H1 (cell line): ENCODE results near the gene CES4A. TPM values are rescaled to one million over a fixed set of nuclear protein-coding genes. Genes with fewer than 3 reads are reported as not detected.

Source experiments
- CTCF ChIA-PET: fragments of 300-600 bp; sonication (Branson Sonifier 250); formaldehyde crosslinking; loops from one replicate; lab custom pipeline; 2021; ENCODE audit not compliant: partially characterized antibody; lab: Charles Lee
- POLR2A ChIA-PET: fragments of 300-600 bp; sonication (Branson Sonifier 250); formaldehyde crosslinking; loops from one replicate; lab custom pipeline; 2021; ENCODE audit warnings: inconsistent platforms; ENCODE audit not compliant: partially characterized antibody; lab: Charles Lee
- DNase-seq, 2 experiments: peaks; one replicate each; pipeline versions ENCODE4 v3.0.0 to v3.0.0-alpha.2; 2010 to 2022; ENCODE audit warnings: low spot score in 2 of 2, low read depth in 1 of 2, mixed read lengths in 1 of 2
- FAIRE-seq: peaks from 2 replicates; lab custom pipeline; 2011; peaks lifted over from hg19 to GRCh38; lab: Jason Lieb, UNC
- H2AFZ ChIP-seq: 2 replicates; pipeline ENCODE4 v1.8.1; 2012; ENCODE audit warnings: low read length, inconsistent platforms
- H2AK5ac ChIP-seq: 2 replicates; pipeline ENCODE4 v1.6.1; 2013; ENCODE audit warnings: low read depth, low read length
- H2BK120ac ChIP-seq: replicated peaks from 2 replicates; pipeline ENCODE3; 2013; ENCODE audit warnings: low read depth, low read length, inconsistent platforms
- H2BK12ac ChIP-seq: 2 replicates; pipeline ENCODE4 v1.6.1; 2013; ENCODE audit warnings: low read depth, low read length
- H2BK15ac ChIP-seq: 2 replicates; pipeline ENCODE4 v1.6.1; 2013; ENCODE audit warnings: low read length
- H2BK20ac ChIP-seq: 2 replicates; pipeline ENCODE4 v1.6.1; 2013; ENCODE audit warnings: low read length
- H2BK5ac ChIP-seq: 2 replicates; pipeline ENCODE4 v1.6.1; 2013; ENCODE audit warnings: low read depth, low read length
- H3K14ac ChIP-seq: 2 replicates; pipeline ENCODE4 v1.6.1; 2013; ENCODE audit warnings: inconsistent platforms; ENCODE audit not compliant: insufficient read length
- H3K18ac ChIP-seq: 2 replicates; pipeline ENCODE4 v1.6.1; 2013; ENCODE audit warnings: low read length; ENCODE audit errors: extremely low read depth
- H3K23ac ChIP-seq: 2 replicates; pipeline ENCODE4 v1.6.1; 2013; ENCODE audit warnings: inconsistent platforms; ENCODE audit not compliant: insufficient read length
- H3K23me2 ChIP-seq: 2 replicates; pipeline ENCODE4 v1.6.1; 2013; ENCODE audit warnings: low read depth, low read length
- H3K27ac ChIP-seq: 2 replicates; pipeline ENCODE4 v1.6.1; 2011; ENCODE audit warnings: low read depth, low read length, inconsistent platforms
- H3K27me3 ChIP-seq, 4 experiments: replicated peaks in 1 of 4; 1 replicate in 1 of 4; 2 replicates in 3 of 4; pipeline versions ENCODE4 v1.6.1 to v1.8.1; 2011 to 2013; ENCODE audit warnings: low read length in 3 of 4, mild to moderate bottlenecking in 3 of 4, inconsistent platforms in 2 of 4, mixed read lengths in 2 of 4, moderate library complexity in 1 of 4; ENCODE audit not compliant: control insufficient read depth in 3 of 4, insufficient read depth in 3 of 4; ENCODE audit errors: extremely low read depth in 1 of 4
- H3K36me3 ChIP-seq, 4 experiments: 2 replicates each; pipeline versions ENCODE4 v1.6.1 to v1.8.1; 2011 to 2013; ENCODE audit warnings: mild to moderate bottlenecking in 4 of 4, low read length in 3 of 4, moderate library complexity in 2 of 4, control low read depth in 1 of 4, inconsistent platforms in 1 of 4; ENCODE audit not compliant: insufficient read depth in 4 of 4, control insufficient read depth in 2 of 4
- H3K4ac ChIP-seq: replicated peaks from 2 replicates; pipeline ENCODE3; 2013; ENCODE audit warnings: low read length, low read depth, mixed read lengths, inconsistent platforms; ENCODE audit not compliant: insufficient read length
- H3K4me1 ChIP-seq, 4 experiments: replicated peaks in 1 of 4; 1 replicate in 1 of 4; 2 replicates in 3 of 4; pipeline versions ENCODE4 v1.6.1 to v1.8.1; 2011 to 2013; ENCODE audit warnings: low read length in 3 of 4, inconsistent platforms in 2 of 4, mixed read lengths in 1 of 4; ENCODE audit not compliant: insufficient read depth in 4 of 4, control insufficient read depth in 3 of 4
- H3K4me2 ChIP-seq, 2 experiments: 2 replicates each; pipeline versions ENCODE4 v1.6.1 to v1.8.1; 2011 to 2013; ENCODE audit warnings: low read depth in 2 of 2, low read length in 2 of 2, control low read depth in 1 of 2, inconsistent platforms in 1 of 2, mild to moderate bottlenecking in 1 of 2; ENCODE audit not compliant: insufficient read depth in 1 of 2
- H3K4me3 ChIP-seq, 4 experiments: fragments of 200-600, 300-600 bp in 1 of 4; sonication (generic), shearing (Covaris generic), sonication (Bioruptor Twin) in 1 of 4; 2 replicates each; pipeline versions ENCODE4 v1.5.1 to v1.8.1; 2011 to 2016; ENCODE audit warnings: low read length in 4 of 4, low read depth in 3 of 4, control low read depth in 2 of 4, inconsistent platforms in 2 of 4, mild to moderate bottlenecking in 2 of 4, mixed read lengths in 1 of 4, moderate library complexity in 1 of 4; ENCODE audit not compliant: insufficient read depth in 2 of 4; ENCODE audit errors: extremely low read depth in 1 of 4
- H3K56ac ChIP-seq: replicated peaks from 2 replicates; pipeline ENCODE3; 2013; ENCODE audit warnings: low read depth, mild to moderate bottlenecking, mixed read lengths, low read length, inconsistent platforms; ENCODE audit not compliant: insufficient read length
- H3K79me1 ChIP-seq: 2 replicates; pipeline ENCODE4 v1.6.1; 2013; ENCODE audit warnings: low read depth, low read length, control low read depth
- H3K79me2 ChIP-seq, 2 experiments: 2 replicates each; pipeline versions ENCODE4 v1.6.1 to v1.8.1; 2012 to 2013; ENCODE audit warnings: low read length in 2 of 2, mild to moderate bottlenecking in 2 of 2, inconsistent platforms in 1 of 2; ENCODE audit not compliant: insufficient read depth in 2 of 2, control insufficient read depth in 1 of 2
- H3K9ac ChIP-seq, 4 experiments: replicated peaks in 1 of 4; 1 replicate in 1 of 4; 2 replicates in 3 of 4; pipeline versions ENCODE4 v1.6.1 to v1.8.1; 2011 to 2013; ENCODE audit warnings: low read depth in 3 of 4, low read length in 3 of 4, control low read depth in 2 of 4, mild to moderate bottlenecking in 2 of 4, moderate library complexity in 2 of 4, inconsistent platforms in 1 of 4; ENCODE audit errors: extremely low read depth in 1 of 4
- H3K9me3 ChIP-seq, 2 experiments: 2 replicates each; pipeline versions ENCODE4 v1.6.1 to v1.8.1; 2012 to 2013; ENCODE audit warnings: mild to moderate bottlenecking in 2 of 2, moderate library complexity in 2 of 2, control low read depth in 1 of 2, inconsistent platforms in 1 of 2, low read depth in 1 of 2, low read length in 1 of 2, mixed read lengths in 1 of 2; ENCODE audit not compliant: insufficient read depth in 2 of 2
- H4K20me1 ChIP-seq, 2 experiments: replicated peaks in 1 of 2; 2 replicates each; pipeline versions ENCODE3 to v1.8.1; 2011 to 2013; ENCODE audit warnings: inconsistent platforms in 2 of 2, low read length in 2 of 2, mild to moderate bottlenecking in 1 of 2; ENCODE audit not compliant: insufficient read depth in 2 of 2, control insufficient read depth in 1 of 2
- H4K5ac ChIP-seq: 2 replicates; pipeline ENCODE4 v1.6.1; 2013; ENCODE audit warnings: low read length, low read depth, mixed read lengths, inconsistent platforms; ENCODE audit not compliant: insufficient read length
- H4K8ac ChIP-seq: 2 replicates; pipeline ENCODE4 v1.8.0; 2013; ENCODE audit warnings: mild to moderate bottlenecking, moderate library complexity, low read length, inconsistent platforms; ENCODE audit not compliant: insufficient read depth; ENCODE audit errors: extremely low read depth
- H4K91ac ChIP-seq: replicated peaks from 2 replicates; pipeline ENCODE3; 2013; ENCODE audit warnings: low read length, mixed read lengths, inconsistent platforms; ENCODE audit not compliant: insufficient read length
- ASH2L ChIP-seq: fragments of 200-600, 300-600 bp; sonication (generic); IDR thresholded peaks from one replicate; pipeline ENCODE4 v1.7.1; 2017; ENCODE audit warnings: low read length
- ATF2 ChIP-seq: IDR thresholded peaks from 2 replicates; pipeline ENCODE4 v1.6.1; 2012; ENCODE audit warnings: low read length, inconsistent platforms
- CBX8 ChIP-seq: fragments of 300-800, 300-1000 bp; sonication (generic); IDR thresholded peaks from 2 replicates; pipeline ENCODE4 v1.7.1; 2016; ENCODE audit warnings: low read depth, low read length, borderline replicate concordance
- CHD2 ChIP-seq: IDR thresholded peaks from 2 replicates; pipeline ENCODE4 v1.6.1; 2012; ENCODE audit warnings: low read length, improper control_type of control experiment
- EGR1 ChIP-seq: IDR thresholded peaks from 2 replicates; pipeline ENCODE4 v1.6.1; 2011; ENCODE audit warnings: low read depth, low read length, borderline replicate concordance
- HDAC6 ChIP-seq: IDR thresholded peaks from one replicate; pipeline ENCODE4 v1.7.1; 2012; ENCODE audit warnings: low read depth, mild to moderate bottlenecking, inconsistent platforms, low read length, moderate library complexity
- JUN ChIP-seq: IDR thresholded peaks from 2 replicates; pipeline ENCODE4 v1.6.1; 2011; ENCODE audit warnings: low read depth, mild to moderate bottlenecking, improper control_type of control experiment, low read length
- RAD21 ChIP-seq, 2 experiments: IDR thresholded peaks in 1 of 2; conservative IDR thresholded peaks in 1 of 2; 2 replicates each; pipeline ENCODE4 v1.6.1; 2011; ENCODE audit warnings: low read depth in 2 of 2, low read length in 2 of 2, improper control_type of control experiment in 1 of 2, inconsistent platforms in 1 of 2, mild to moderate bottlenecking in 1 of 2, moderate library complexity in 1 of 2
- RBBP5 ChIP-seq: IDR thresholded peaks from 2 replicates; pipeline ENCODE4 v1.7.1; 2012; ENCODE audit warnings: low read depth, mild to moderate bottlenecking, inconsistent platforms, low read length, moderate library complexity, borderline replicate concordance
- RNF2 ChIP-seq: fragments of 200-900, 300-1000 bp; sonication (generic); IDR thresholded peaks from 2 replicates; pipeline ENCODE4 v1.7.1; 2016; ENCODE audit warnings: borderline replicate concordance, low read depth, mild to moderate bottlenecking, antibody characterized with exemption, low read length; ENCODE audit not compliant: poor library complexity, severe bottlenecking; ENCODE audit errors: missing control alignments
- SIX5 ChIP-seq: IDR thresholded peaks from 2 replicates; pipeline ENCODE4 v1.6.1; 2011; ENCODE audit warnings: mild to moderate bottlenecking, low read depth, low read length
- TBP ChIP-seq: IDR thresholded peaks from 2 replicates; pipeline ENCODE4 v1.6.1; 2011; ENCODE audit warnings: low read depth, low read length, improper control_type of control experiment
- WGBS, 2 experiments: shearing (Covaris generic) in 1 of 2; methylation state at CpG; one replicate each; pipeline versions ENCODE4 v1.1.6 to v1.1.7; 2013 to 2015; ENCODE audit warnings: low lambda C conversion rate in 2 of 2, mixed read lengths in 2 of 2, inconsistent platforms in 1 of 2, low coverage in 1 of 2, missing lambda C conversion rate in 1 of 2; ENCODE audit not compliant: insufficient replicate concordance in 2 of 2, insufficient coverage in 1 of 2, insufficient read length in 1 of 2; ENCODE audit errors: extremely low coverage in 1 of 2, missing lambda C conversion rate in 1 of 2; 5-methylcytosine and 5-hydroxymethylcytosine counted together
- polyA plus RNA-seq, 7 experiments: library from polyadenylated mRNA; depleted of rRNA in 3 of 7; stranded (reverse) in 5 of 7; unstranded in 2 of 7; fragments of >200 nt in 5 of 7; fragments of 200-250 nt in 2 of 7; gene quantifications; 1 replicate in 5 of 7; 2 replicates in 1 of 7; 4 replicates in 1 of 7; pipeline versions ENCODE4 v1.2.1 to v1.2.3, GENCODE V29; 2011 to 2013; ENCODE audit warnings: missing spikeins in 2 of 7, mixed read lengths in 2 of 7
- total RNA-seq: library from RNA; stranded (reverse); fragmentation: NEBNext Ultra II Directional; extraction: Animal tissue kit (Norgen Biotek cat#: 25700); gene quantifications from 2 replicates; pipeline ENCODE4 v1.2.1, GENCODE V29; 2021

Gene CES4A
- total and polyA plus RNA-seq, 2 of the 8 experiments (the other 6 are each of a cell fraction or from before 2014, with no cell fraction given): 0.93 to 1.5 TPM

- no peak for DNase-seq
- no peak overlapping the region for H2BK12ac ChIP-seq
- H2AK5ac ChIP-seq: no peak overlapping the region
- no peaks in the 10 kb centered on the region for H3K23me2 ChIP-seq
- no peaks in the 10 kb centered on the region for H3K79me1 ChIP-seq
- FAIRE-seq: no peak
- H3K79me2 ChIP-seq: no peaks in the 10 kb centered on the region
- no peak overlapping the region for H3K56ac ChIP-seq
- ChIA-PET CTCF (interaction anchor here (0.7 to 10.2 kb wide), 22 partner anchors 13 to 307 kb away, joined by 3 to 130 read pairs (median 12); partner anchors contain the start of genes B3GNT9, CES3, CES4A and NOL3), POLR2A (interaction anchor here (0.5 to 1.6 kb wide), 3 partner anchors 21 to 221 kb away, joined by 3 to 6 read pairs (median 3); no protein-coding TSS in a partner anchor)
- H4K20me1 ChIP-seq: no peaks in the 10 kb centered on the region
- H3K14ac ChIP-seq: no peak overlapping the region
- H2BK15ac ChIP-seq: no peak overlapping the region
- H2BK5ac ChIP-seq: no peak overlapping the region
- no peak overlapping the region for H3K18ac ChIP-seq
- H3K23ac ChIP-seq: no peak overlapping the region
- no peak overlapping the region for H4K91ac ChIP-seq
- H3K27me3 ChIP-seq: no peaks in the 10 kb centered on the region
- H3K4me2 ChIP-seq: no peak overlapping the region
- H2BK20ac ChIP-seq: no peak overlapping the region
- H3K27ac ChIP-seq: no peak overlapping the region
- no peak overlapping the region for H2BK120ac ChIP-seq
- no peak overlapping the region for H3K9ac ChIP-seq
- H3K4ac ChIP-seq: no peak overlapping the region
- no peak overlapping the region for H4K5ac ChIP-seq
- no peaks in the 10 kb centered on the region; a peak in 1 of 7 replicates for H3K4me1 ChIP-seq
- no peaks in the 10 kb centered on the region for H3K36me3 ChIP-seq
- no peak overlapping the region for H4K8ac ChIP-seq
- no peak overlapping the region for H3K4me3 ChIP-seq
- WGBS, 2 experiments: 86% methylated on average over 13 of the region's 13 CpGs; no CpG with 5 or more reads in 1 of the 2 experiments
- H2AFZ ChIP-seq: no peak overlapping the region
- no peaks in the 10 kb centered on the region for H3K9me3 ChIP-seq
- TF ChIP-seq HDAC6: no peak
- TF ChIP-seq CBX8: no peak
- no peak for TF ChIP-seq SIX5
- TF ChIP-seq RNF2: no peak
- TF ChIP-seq JUN: no peak
- no peak for TF ChIP-seq ATF2
- no peak for TF ChIP-seq RAD21 (IDR thresholded peaks at IDR 0.05 in 1 of 2, conservative IDR thresholded peaks at IDR 0.05 in 1 of 2; ENCODE audit: low read depth in 2 of 2, low read length in 2 of 2)
- TF ChIP-seq ASH2L: no peak
- TF ChIP-seq TBP: no peak
- no peak for TF ChIP-seq RBBP5
- no peak for TF ChIP-seq CHD2
- no peak for TF ChIP-seq EGR1
Measured at GRCh38 chr16:66976746-66977145, 11.6 kb upstream of the CES4A start.
